ENCODE measurements around the gene SMG9.

Gene SMG9

DNA sequence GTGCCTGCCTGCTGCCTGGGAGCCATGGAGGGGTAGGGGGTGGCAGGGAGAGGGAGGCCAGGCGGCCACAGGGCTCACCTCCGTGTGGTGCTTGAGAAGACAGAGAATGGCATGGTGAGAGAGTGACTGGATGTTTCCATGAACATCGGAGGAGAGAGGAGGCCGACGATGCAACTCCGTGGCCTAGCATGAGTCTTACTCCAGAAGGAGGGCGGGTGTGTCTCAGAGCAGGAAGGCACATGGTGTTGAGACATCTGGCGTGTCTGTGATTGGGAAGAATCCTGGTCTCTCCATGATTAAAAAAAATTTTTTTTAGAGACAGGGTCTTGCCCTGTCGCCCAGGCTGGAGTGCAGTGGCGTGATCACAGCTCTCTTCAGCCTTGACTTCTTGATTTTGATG lies 33.8 kb downstream of the SMG9 start:
- DNase-seq: no peak

DNA sequence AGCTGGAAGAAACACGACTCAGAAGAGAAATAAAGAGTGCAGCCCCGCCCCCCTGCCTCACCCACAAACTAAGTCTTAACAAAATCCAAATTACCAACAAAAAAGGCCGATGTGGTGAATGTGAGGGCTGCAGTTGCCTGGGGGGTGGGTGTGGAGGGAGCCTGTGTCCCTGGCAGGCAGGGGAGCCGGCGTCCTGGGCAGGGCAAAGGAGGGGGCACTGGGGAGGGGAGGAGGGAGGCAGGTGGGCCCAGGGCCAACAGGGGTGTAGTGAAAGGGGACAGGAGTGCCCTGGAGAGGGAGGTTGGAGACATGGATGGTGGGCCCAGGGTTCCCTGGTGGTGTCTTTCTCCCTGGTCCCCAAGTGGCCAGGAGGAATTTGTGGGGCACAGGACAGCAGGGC lies 34.8 kb downstream of the SMG9 start:
- DNase-seq: no peak

- no peak for DNase-seq
These were observed 35.3 kb downstream of the SMG9 start for GRCh38 chr19:43719378-43719868.

- DNase-seq: no peak
These were observed 36.0 kb downstream of the SMG9 start for GRCh38 chr19:43718627-43719377.

GRCh38 chr19:43715776-43716175 lies 39.0 kb downstream of the SMG9 start, which contains the start of gene IRGC:
TSS of gene IRGC (plus strand) at chr19:43716076. CDS start at chr19:43718559, 2,483 bp downstream.
- no peak for DNase-seq

DNA sequence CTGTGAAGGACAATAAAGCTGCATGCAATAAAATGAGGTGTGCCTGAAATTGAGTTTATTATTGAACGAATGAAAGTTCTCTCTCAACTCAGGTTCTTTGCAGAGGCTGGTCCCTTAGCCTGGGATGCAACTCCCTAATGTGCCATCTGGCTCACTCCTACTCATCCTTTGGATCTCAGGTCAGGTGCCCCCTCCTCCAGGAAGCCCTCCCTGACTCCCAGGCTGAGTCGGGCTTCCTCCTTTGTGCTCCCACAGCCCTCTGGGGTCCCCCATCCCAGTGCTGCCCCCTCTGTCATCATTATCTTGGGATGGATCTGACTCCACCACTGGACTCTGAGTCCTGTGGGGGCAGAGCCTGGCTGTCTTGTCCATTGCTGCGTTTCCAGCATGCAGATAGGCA lies 41.6 kb downstream of the SMG9 start:
- no peak for DNase-seq

GRCh38 chr19:43711751-43712355 lies 42.9 kb downstream of the SMG9 start:
- no peak for DNase-seq

DNA sequence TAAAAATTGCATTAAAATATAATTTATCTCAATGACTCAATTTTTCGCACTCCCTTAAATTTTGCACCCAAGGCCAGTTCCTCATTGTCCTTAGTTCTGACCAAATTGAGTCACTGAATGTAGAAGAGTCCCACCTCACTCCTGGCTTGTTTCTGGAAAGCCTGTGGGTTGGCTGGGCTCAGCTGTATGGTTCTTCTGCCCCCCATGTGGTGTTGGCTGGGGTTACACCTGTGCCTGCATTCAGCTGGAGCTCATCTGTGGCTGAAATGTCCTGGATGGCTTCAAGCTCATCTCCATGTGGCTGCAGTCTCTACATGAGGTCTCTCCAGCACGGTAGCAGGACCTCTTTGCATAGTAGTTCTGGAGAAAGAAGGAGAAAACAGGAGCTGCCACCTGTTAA lies 46.0 kb downstream of the SMG9 start:
- no peak for DNase-seq

- no peak for DNase-seq
These were observed 47.5 kb downstream of the SMG9 start for GRCh38 chr19:43707158-43707712.

DNA sequence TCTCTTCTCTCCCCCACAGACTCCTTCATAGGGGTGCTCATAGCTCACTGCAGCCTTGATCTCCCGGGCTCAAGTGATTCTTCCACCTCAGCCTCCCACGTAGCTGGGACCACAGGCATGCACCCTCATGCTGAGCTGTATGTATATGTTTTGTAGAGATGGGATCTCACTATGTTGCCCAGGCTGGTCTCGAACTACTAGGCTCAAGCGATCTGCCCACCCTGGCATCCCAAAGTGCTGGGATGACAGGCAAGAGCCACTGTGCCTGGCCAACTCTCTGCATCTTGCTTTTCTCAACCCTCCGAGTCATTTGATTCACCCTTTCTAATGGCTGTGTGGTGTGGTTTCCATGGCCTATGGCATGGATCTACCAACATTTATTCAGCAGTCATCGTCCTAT lies 49.0 kb downstream of the SMG9 start:
- no peak for DNase-seq

GRCh38 chr19:43704002-43704705 lies 50.6 kb downstream of the SMG9 start:
- DNase-seq: no peak

- DNase-seq: no peak
These were observed 54.3 kb downstream of the SMG9 start for GRCh38 chr19:43700395-43701000.

DNA sequence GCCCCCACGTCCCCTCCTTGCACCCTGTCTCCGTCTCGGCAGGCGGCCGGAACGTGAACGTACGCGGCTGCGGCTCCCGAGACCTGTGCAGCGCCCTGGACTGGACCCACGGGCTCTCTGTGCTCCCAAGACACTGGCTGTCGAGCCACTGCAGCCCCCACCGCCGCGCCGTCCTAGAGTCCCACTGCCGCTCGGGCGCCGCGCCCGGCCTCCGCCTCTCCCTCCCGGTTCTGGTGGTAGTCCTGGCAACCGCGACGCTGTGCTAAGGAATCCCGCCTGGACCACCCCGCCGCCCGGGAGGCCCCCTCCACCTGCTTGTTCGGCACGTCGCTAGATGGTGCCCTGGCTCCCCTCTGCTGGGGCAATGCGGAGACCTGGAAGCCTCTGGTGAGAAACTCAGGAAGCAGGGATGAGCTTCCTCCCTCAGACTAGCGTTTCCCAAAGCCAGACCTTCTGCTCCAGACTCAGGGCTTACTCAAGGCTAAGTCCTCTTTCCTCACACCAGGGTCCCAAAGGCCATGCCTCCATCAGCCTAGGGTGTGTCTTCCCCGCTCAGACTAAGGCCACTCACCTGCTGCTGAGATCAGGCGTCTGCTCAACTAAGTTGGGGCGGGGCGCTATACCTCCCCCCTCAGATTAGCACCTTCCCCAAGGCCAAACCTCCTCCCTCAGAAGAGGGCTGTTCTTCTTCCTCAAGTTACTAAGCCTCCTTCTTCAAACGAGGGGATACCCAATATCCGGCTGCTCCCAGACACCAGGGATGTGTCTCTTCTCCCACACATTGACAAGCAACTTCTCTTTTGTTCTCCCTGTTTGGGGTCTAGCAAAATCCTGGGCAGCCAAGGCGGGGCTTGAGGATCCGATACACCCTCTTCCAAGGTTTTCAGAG lies 55.0 kb downstream of the SMG9 start:
- DNase-seq: no peak

DNA sequence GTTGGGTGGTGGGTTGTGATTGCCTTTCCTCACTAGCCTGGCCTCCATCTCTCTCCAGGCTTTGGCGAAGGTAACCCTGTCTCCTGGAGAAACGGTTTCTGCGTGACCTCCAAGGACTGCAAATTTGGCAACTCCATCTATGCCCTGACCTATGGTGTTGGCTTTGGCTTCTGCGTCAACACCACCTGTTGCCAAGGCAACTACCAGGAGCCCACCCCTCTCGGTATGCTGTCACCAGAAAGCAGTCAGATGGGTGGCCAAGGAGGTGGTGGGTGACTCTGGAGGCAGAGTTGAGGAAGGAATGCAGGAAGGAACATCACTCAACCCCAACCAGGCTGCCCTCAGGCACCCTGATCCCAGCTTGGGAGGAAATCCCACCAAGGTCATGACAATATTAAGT lies 57.5 kb downstream of the SMG9 start:
- DNase-seq: no peak

- DNase-seq: no peak
These were observed 58.6 kb downstream of the SMG9 start for GRCh38 chr19:43695985-43696704.

DNA sequence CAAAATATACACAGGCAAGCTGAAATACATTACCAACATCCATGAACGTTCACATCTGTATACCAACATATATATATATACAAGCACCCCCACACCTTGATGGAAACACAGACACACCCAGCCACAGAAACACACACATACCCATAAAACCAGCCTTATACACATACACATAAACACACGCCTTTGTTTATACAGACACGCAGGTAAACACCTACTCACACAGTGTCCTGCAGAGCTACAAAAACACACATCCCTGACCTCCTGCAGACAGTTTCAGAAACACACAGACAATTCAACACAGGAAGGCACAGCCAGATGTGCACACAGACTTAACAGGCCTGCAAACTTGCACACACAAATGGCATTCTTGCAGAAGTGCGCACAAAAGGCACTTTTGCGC lies 60.2 kb downstream of the SMG9 start:
- no peak for DNase-seq

DNA sequence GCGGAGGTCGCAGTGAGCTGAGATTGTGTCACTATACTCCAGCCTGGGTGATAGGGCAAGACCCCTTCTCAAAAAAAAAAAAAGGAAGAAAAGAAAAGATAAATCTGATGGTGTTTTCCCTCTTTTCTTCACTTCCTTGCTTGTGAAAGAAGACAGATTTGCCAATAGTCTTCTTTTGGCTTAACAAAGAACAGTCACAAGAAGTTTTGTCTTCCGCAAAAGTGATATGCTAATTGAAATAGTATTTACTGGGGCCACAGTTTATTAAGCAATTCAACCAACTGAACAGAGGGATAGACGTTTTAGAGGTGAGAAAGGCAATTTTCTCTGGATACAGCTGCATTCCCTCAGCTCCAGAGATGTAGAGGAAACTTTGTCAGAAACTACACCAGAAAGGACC lies 61.9 kb downstream of the SMG9 start:
- DNase-seq: no peak

DNA sequence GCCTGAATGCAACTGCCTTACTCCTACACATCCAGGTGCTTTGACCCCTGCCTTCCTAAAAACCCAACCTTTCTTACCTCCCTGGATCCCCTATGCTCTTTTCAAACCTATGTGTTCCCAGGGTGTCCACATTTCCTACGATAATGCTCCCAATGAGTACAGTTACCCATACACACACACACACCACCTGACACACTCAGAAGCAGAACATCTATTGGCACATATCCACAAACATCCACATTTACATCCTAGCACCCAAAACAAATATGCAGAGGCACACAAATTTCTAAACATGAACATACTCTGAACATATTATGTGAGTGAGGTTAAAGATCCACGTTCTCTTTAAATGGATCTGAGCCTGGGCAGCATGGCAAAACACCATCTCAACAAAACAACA lies 62.4 kb downstream of the SMG9 start:
- DNase-seq: no peak

DNA sequence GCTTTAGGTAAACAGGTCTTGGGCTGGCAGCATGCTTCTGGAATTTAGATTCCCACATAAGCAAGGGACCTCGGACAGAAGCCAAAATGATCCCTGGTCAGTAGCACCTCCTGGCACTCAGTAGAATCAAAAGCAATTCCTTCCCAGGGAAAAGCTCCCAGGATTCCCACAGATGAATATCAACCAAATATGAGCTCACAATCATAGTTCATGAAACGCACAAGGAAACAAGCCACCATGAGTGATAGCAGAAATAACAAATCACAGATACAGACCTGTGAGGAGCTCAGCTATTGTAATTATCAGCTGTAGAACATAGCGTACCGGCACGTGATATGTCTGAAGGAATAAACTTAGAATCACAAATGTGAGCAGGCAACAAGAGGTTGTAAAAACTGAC lies 63.0 kb downstream of the SMG9 start:
- DNase-seq: no peak

GRCh38 chr19:43690890-43691289 lies 63.9 kb downstream of the SMG9 start:
- DNase-seq: no peak

DNA sequence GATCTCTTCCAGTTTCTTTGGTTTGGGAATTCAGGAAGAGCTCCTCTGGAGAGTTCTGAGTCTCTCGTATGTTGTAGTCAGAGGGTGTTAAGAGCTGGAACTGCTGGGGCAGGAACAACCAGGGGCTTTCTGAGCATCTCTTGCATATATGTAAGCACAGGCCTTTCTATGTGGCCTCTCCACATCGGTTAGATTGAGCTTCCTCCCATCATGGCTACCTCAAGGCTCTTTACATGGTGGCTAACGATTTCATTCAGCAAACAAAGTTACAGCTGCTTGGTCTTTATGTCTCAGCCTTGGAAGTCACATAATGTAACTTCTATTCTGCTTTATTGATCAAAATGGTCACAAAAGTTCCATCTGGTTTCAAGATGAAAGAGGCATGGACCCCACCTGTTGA lies 64.3 kb downstream of the SMG9 start:
- DNase-seq: no peak

Data from NCI-H526 treated with DMSO at 0.1 percent for 48 hours (cell line).